CD8-positive, alpha-beta memory T cell (primary cell): ENCODE data around the gene PDE4C. TPM values are rescaled to one million over a fixed set of nuclear protein-coding genes. Genes with fewer than 3 reads are reported as not detected.

Experiments used
- CTCF ChIA-PET: fragments of 350-600 bp; sonication (Branson Sonifier 250); formaldehyde crosslinking; loops from one replicate; lab custom pipeline; 2021; ENCODE audit warnings: antibody characterized with exemption; lab: Charles Lee
- POLR2A ChIA-PET: fragments of 350-600 bp; sonication (Branson Sonifier 250); formaldehyde crosslinking; loops from one replicate; lab custom pipeline; 2021; ENCODE audit warnings: antibody characterized with exemption; lab: Charles Lee
- DNase-seq, 5 donors: peaks; one replicate each; pipeline versions ENCODE4 v3.0.0 to v3.0.0-alpha.2; 2020 to 2022; ENCODE audit warnings: mixed read lengths in 1 of 5
- H3K27ac ChIP-seq: one replicate; pipeline ENCODE4 v1.7.0; 2013; ENCODE audit warnings: low read depth, mild to moderate bottlenecking, low read length, moderate library complexity
- H3K27me3 ChIP-seq: 2 replicates; pipeline ENCODE4 v1.7.0; 2013; ENCODE audit warnings: low read length, mild to moderate bottlenecking; ENCODE audit not compliant: insufficient read depth, poor library complexity, severe bottlenecking
- H3K36me3 ChIP-seq: 2 replicates; pipeline ENCODE4 v1.7.0; 2013; ENCODE audit warnings: mild to moderate bottlenecking, low read length, moderate library complexity; ENCODE audit not compliant: insufficient read depth
- H3K4me1 ChIP-seq: 2 replicates; pipeline ENCODE4 v1.7.0; 2013; ENCODE audit warnings: mild to moderate bottlenecking, low read length, moderate library complexity; ENCODE audit not compliant: insufficient read depth
- H3K4me3 ChIP-seq: 2 replicates; pipeline ENCODE4 v1.7.0; 2013; ENCODE audit warnings: mild to moderate bottlenecking, low read length
- H3K9me3 ChIP-seq: 2 replicates; pipeline ENCODE4 v1.7.0; 2013; ENCODE audit warnings: mild to moderate bottlenecking, low read length
- H3K27ac Mint-ChIP-seq, 8 donors: one replicate each; pipeline ENCODE4 v1.8.0; 2020 to 2021; ENCODE audit warnings: mixed read lengths in 8 of 8, mild to moderate bottlenecking in 6 of 8, inconsistent platforms in 3 of 8, moderate library complexity in 3 of 8
- H3K27me3 Mint-ChIP-seq, 2 donors: one replicate each; pipeline ENCODE4 v1.8.0; 2020 to 2021; ENCODE audit warnings: mixed read lengths in 2 of 2, mild to moderate bottlenecking in 1 of 2, moderate library complexity in 1 of 2
- H3K36me3 Mint-ChIP-seq, 3 donors: one replicate each; pipeline ENCODE4 v1.8.0; 2020 to 2021; ENCODE audit warnings: mixed read lengths in 3 of 3, inconsistent platforms in 1 of 3, mild to moderate bottlenecking in 1 of 3
- H3K4me1 Mint-ChIP-seq, 3 donors: one replicate each; pipeline ENCODE4 v1.8.0; 2020 to 2021; ENCODE audit warnings: mixed read lengths in 3 of 3, inconsistent platforms in 1 of 3, mild to moderate bottlenecking in 1 of 3
- H3K4me3 Mint-ChIP-seq, 7 donors: one replicate each; pipeline ENCODE4 v1.8.0; 2020 to 2021; ENCODE audit warnings: mixed read lengths in 7 of 7, mild to moderate bottlenecking in 6 of 7, moderate library complexity in 4 of 7, inconsistent platforms in 2 of 7
- H3K9me3 Mint-ChIP-seq, 5 donors: one replicate each; pipeline ENCODE4 v1.8.0; 2020 to 2022; ENCODE audit warnings: mixed read lengths in 5 of 5, mild to moderate bottlenecking in 3 of 5, moderate library complexity in 2 of 5, inconsistent platforms in 1 of 5
- polyA plus RNA-seq: library from polyadenylated mRNA; unstranded; fragments of 300-500 nt; fragmentation: Illumina TruSeq; gene quantifications from one replicate; pipeline ENCODE4 v1.2.3, GENCODE V29; 2021
- total RNA-seq, 2 experiments: library from RNA; stranded (reverse); gene quantifications; one replicate each; pipeline ENCODE4 v1.2.3, GENCODE V29; 2021

The PDE4C gene
- total and polyA plus RNA-seq, 3 experiments from 2014 or later, result not detected

GRCh38 chr19:18179957-18180356 is 46.3 kb downstream of the PDE4C start:
- Histone ChIP-seq H3K9me3 (no peaks in the 10 kb centered on the region), H3K36me3 (no peaks in the 10 kb centered on the region), H3K4me3 (no peak overlapping the region), H3K27ac (no peak overlapping the region), H3K27me3 (no peaks in the 10 kb centered on the region), H3K4me1 (no peaks in the 10 kb centered on the region)
- ChIA-PET POLR2A (no interaction called here), CTCF (interaction anchor here (1.5 kb wide), 1 partner anchor 28 kb away, joined by 3 read pairs; no protein-coding TSS in a partner anchor)
- peaks cover 0 to 2% (median 0%) of the 10 kb centered on the region in 3 donors for H3K4me1 Mint-ChIP-seq
- DNase-seq, result no peak
- H3K27ac Mint-ChIP-seq, result no peak overlapping the region
- H3K4me3 Mint-ChIP-seq, result no peak overlapping the region
- peaks cover 0 to 8% (median 3%) of the 10 kb centered on the region in 3 donors for H3K36me3 Mint-ChIP-seq
- no peaks in the 10 kb centered on the region for H3K9me3 Mint-ChIP-seq
- no peaks in the 10 kb centered on the region for H3K27me3 Mint-ChIP-seq

- Mint-ChIP-seq H3K4me1 (peaks cover 0 to 17% (median 7%) of the 10 kb centered on the region in 3 donors), H3K4me3 (peak overlapping the region in 2 of 7 donors; percentile 6 to 36), H3K27ac (peak overlapping the region in 2 of 8 donors; percentile 47), H3K27me3 (no peaks in the 10 kb centered on the region), H3K36me3 (peaks cover 0 to 12% (median 3%) of the 10 kb centered on the region in 3 donors), H3K9me3 (no peaks in the 10 kb centered on the region)
- Histone ChIP-seq H3K36me3 (no peaks in the 10 kb centered on the region), H3K27ac (no peak overlapping the region), H3K4me3 (no peak overlapping the region), H3K27me3 (no peaks in the 10 kb centered on the region), H3K9me3 (no peaks in the 10 kb centered on the region), H3K4me1 (peaks cover 9% of the 10 kb centered on the region)
- DNase-seq, result no peak
- ChIA-PET CTCF (interaction anchor here (1.1 to 1.6 kb wide), 4 partner anchors 8 to 238 kb away, joined by 3 to 5 read pairs (median 4); no protein-coding TSS in a partner anchor), POLR2A (no interaction called here)
These were observed 49.6 kb downstream of the PDE4C start for GRCh38 chr19:18176367-18177310.

- CTCF ChIA-PET, result interaction anchor here (1.3 kb wide), 3 partner anchors 33 to 239 kb away, joined by 3 to 5 read pairs (median 3); no protein-coding TSS in a partner anchor
- Histone ChIP-seq H3K9me3 (no peaks in the 10 kb centered on the region), H3K4me1 (peaks cover 9% of the 10 kb centered on the region), H3K27me3 (no peaks in the 10 kb centered on the region), H3K4me3 (no peak overlapping the region), H3K36me3 (no peaks in the 10 kb centered on the region), H3K27ac (peak overlapping the region; percentile 44)
- peak overlapping the region in 6 of 7 donors; percentile 8 to 95 (median 72) for H3K4me3 Mint-ChIP-seq
- H3K27me3 Mint-ChIP-seq, result no peaks in the 10 kb centered on the region
- peak overlapping the region in 3 of 8 donors; percentile 21 to 48 (median 45) for H3K27ac Mint-ChIP-seq
- peaks cover 0 to 17% (median 7%) of the 10 kb centered on the region in 3 donors for H3K4me1 Mint-ChIP-seq
- H3K36me3 Mint-ChIP-seq, result peaks cover 0 to 15% (median 3%) of the 10 kb centered on the region in 3 donors
- no peaks in the 10 kb centered on the region for H3K9me3 Mint-ChIP-seq
- POLR2A ChIA-PET, result no interaction called here
- DNase-seq, result no peak
These were observed 51.3 kb downstream of the PDE4C start for GRCh38 chr19:18174983-18175382.

Other genes with a start within 250 kb of the PDE4C start
- gene ARRDC2, start 218.3 kb downstream of the PDE4C start, total RNA-seq, result 10 to 100 TPM; 33.5 to 37.1 TPM
- 45.8 TPM for gene ARRDC2, start 218.3 kb downstream of the PDE4C start, polyA plus RNA-seq
- gene IL12RB1, start 139.5 kb downstream of the PDE4C start, total RNA-seq, result 10 to 100 TPM; 18.9 to 19.6 TPM
- 43.2 TPM for gene IL12RB1, start 139.5 kb downstream of the PDE4C start, polyA plus RNA-seq
- gene MAST3, start 128.7 kb downstream of the PDE4C start, total RNA-seq, result 10 to 100 TPM; 15.0 to 15.9 TPM
- 18.6 TPM for gene MAST3, start 128.7 kb downstream of the PDE4C start, polyA plus RNA-seq
- 10 to 100 TPM; 17.7 to 17.9 TPM for gene PIK3R2, start 73.3 kb downstream of the PDE4C start, total RNA-seq
- gene PIK3R2, start 73.3 kb downstream of the PDE4C start, polyA plus RNA-seq, result 5.7 TPM
- 10 to 100 TPM; 33.3 to 34.5 TPM for gene IFI30, start 52.6 kb downstream of the PDE4C start, total RNA-seq
- 10.9 TPM for gene IFI30, start 52.6 kb downstream of the PDE4C start, polyA plus RNA-seq
- 10 to 100 TPM; 24.2 to 24.6 TPM for gene MPV17L2, start 33.2 kb downstream of the PDE4C start, total RNA-seq
- gene MPV17L2, start 33.2 kb downstream of the PDE4C start, polyA plus RNA-seq, result 12.6 TPM
- gene RAB3A, start 22.4 kb downstream of the PDE4C start, total RNA-seq, result 1 to 10 TPM; 2.9 to 3.8 TPM
- gene RAB3A, start 22.4 kb downstream of the PDE4C start, polyA plus RNA-seq, result 0.59 TPM
- 1 to 10 TPM; 1.3 TPM for gene IQCN, start 48.0 kb upstream of the PDE4C start, total RNA-seq
- gene IQCN, start 48.0 kb upstream of the PDE4C start, polyA plus RNA-seq, result 0.31 TPM
- 100 to 1,000 TPM; 300 to 327 TPM for gene JUND, start 55.2 kb upstream of the PDE4C start, total RNA-seq
- gene JUND, start 55.2 kb upstream of the PDE4C start, polyA plus RNA-seq, result 174 TPM
- 100 to 1,000 TPM; 351 to 373 TPM for gene LSM4, start 96.6 kb upstream of the PDE4C start, total RNA-seq
- gene LSM4, start 96.6 kb upstream of the PDE4C start, polyA plus RNA-seq, result 154 TPM
- gene PGPEP1, start 114.2 kb upstream of the PDE4C start, total RNA-seq, result 10 to 100 TPM; 27.3 to 27.7 TPM
- gene PGPEP1, start 114.2 kb upstream of the PDE4C start, polyA plus RNA-seq, result 12.2 TPM
- under 1 TPM; 0.28 to 0.29 TPM for gene GDF15, start 159.7 kb upstream of the PDE4C start, total RNA-seq
- not detected for gene GDF15, start 159.7 kb upstream of the PDE4C start, polyA plus RNA-seq
- gene LRRC25, start 171.2 kb upstream of the PDE4C start, total RNA-seq, result under 1 TPM; 0.26 to 0.31 TPM
- gene LRRC25, start 171.2 kb upstream of the PDE4C start, polyA plus RNA-seq, result not detected
- 100 to 1,000 TPM; 111 to 131 TPM for gene SSBP4, start 193.0 kb upstream of the PDE4C start, total RNA-seq
- gene SSBP4, start 193.0 kb upstream of the PDE4C start, polyA plus RNA-seq, result 108 TPM
- gene ISYNA1, start 211.7 kb upstream of the PDE4C start, total RNA-seq, result 10 to 100 TPM; 18.2 to 20.3 TPM
- 33.2 TPM for gene ISYNA1, start 211.7 kb upstream of the PDE4C start, polyA plus RNA-seq